ENCODE results near the gene GZMM. TPM values are rescaled to one million over a fixed set of nuclear protein-coding genes. Genes with fewer than 3 reads are reported as not detected.

Gene GZMM
- total and polyA plus RNA-seq, 4 donors, result 0.33 to 0.68 (median 0.55) TPM; not detected in 1

GRCh38 chr19:590396-590745, 46.5 kb downstream of the GZMM start:
- Histone ChIP-seq H3K27me3 (ENCODE audit: control insufficient read depth, insufficient read depth, low read length) (peaks cover 25% of the 10 kb centered on the region), H3K4me3 (ENCODE audit: low read depth, low read length) (no peak overlapping the region), H3K27ac (ENCODE audit: low read depth, low read length) (no peak overlapping the region), H3K36me3 (ENCODE audit: control insufficient read depth, insufficient read depth, low read length) (peaks cover 15% of the 10 kb centered on the region), H3K4me1 (ENCODE audit: control insufficient read depth, insufficient read depth, low read length) (peaks cover 34% of the 10 kb centered on the region), H3K9me3 (ENCODE audit: control insufficient read depth, insufficient read depth, low read length) (no peaks in the 10 kb centered on the region)
- peak in 2 of 6 donors; percentile 47 to 50 for DNase-seq (ENCODE audit: low read depth in 4 of 6, low spot score in 6 of 6)
- WGBS (ENCODE audit: insufficient coverage), result 1% methylated on average over 50 of the region's 50 CpGs

DNA sequence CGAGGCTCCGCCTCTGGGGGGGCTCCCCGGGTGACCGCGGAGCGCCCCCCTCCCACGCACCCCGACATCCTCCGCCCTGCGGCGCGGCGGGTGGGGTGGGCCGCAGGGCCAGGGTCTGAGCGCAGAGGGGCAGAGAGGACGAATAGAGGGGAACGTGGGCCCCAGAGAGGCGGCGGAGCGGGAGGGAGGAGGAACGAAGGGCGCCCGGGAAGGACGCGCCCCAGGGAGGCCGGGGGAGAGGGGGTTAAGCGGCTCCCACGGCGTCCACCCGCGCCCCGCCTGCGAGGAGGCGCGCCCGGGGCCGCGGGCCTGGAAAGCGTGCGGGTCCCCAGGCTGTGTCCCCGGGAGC, 46.9 kb downstream of the GZMM start:
- Histone ChIP-seq H3K4me1 (ENCODE audit: control insufficient read depth, insufficient read depth, low read length) (peaks cover 34% of the 10 kb centered on the region), H3K9me3 (ENCODE audit: control insufficient read depth, insufficient read depth, low read length) (no peaks in the 10 kb centered on the region), H3K27me3 (ENCODE audit: control insufficient read depth, insufficient read depth, low read length) (peaks cover 25% of the 10 kb centered on the region), H3K4me3 (ENCODE audit: low read depth, low read length) (no peak overlapping the region), H3K36me3 (ENCODE audit: control insufficient read depth, insufficient read depth, low read length) (peaks cover 15% of the 10 kb centered on the region), H3K27ac (ENCODE audit: low read depth, low read length) (no peak overlapping the region)
- WGBS (ENCODE audit: insufficient coverage), result 4% methylated on average over 35 of the region's 41 CpGs
- no peak for DNase-seq (ENCODE audit: low read depth in 4 of 6, low spot score in 6 of 6)

GRCh38 chr19:591099-591958, 47.5 kb downstream of the GZMM start:
- Histone ChIP-seq H3K4me3 (ENCODE audit: low read depth, low read length) (peak overlapping the region; percentile 2), H3K27me3 (ENCODE audit: control insufficient read depth, insufficient read depth, low read length) (peaks cover 25% of the 10 kb centered on the region), H3K36me3 (ENCODE audit: control insufficient read depth, insufficient read depth, low read length) (peaks cover 21% of the 10 kb centered on the region), H3K9me3 (ENCODE audit: control insufficient read depth, insufficient read depth, low read length) (no peaks in the 10 kb centered on the region), H3K27ac (ENCODE audit: low read depth, low read length) (no peak overlapping the region), H3K4me1 (ENCODE audit: control insufficient read depth, insufficient read depth, low read length) (peaks cover 34% of the 10 kb centered on the region)
- WGBS (ENCODE audit: insufficient coverage), result 30% methylated on average over 70 of the region's 75 CpGs
- DNase-seq (ENCODE audit: low read depth in 4 of 6, low spot score in 6 of 6), result peak in 1 of 6 donors; percentile 31

- WGBS (ENCODE audit: insufficient coverage), result 82% methylated on average over 12 of the region's 19 CpGs
Observed at GRCh38 chr19:592101-592500, 48.2 kb downstream of the GZMM start.

DNA sequence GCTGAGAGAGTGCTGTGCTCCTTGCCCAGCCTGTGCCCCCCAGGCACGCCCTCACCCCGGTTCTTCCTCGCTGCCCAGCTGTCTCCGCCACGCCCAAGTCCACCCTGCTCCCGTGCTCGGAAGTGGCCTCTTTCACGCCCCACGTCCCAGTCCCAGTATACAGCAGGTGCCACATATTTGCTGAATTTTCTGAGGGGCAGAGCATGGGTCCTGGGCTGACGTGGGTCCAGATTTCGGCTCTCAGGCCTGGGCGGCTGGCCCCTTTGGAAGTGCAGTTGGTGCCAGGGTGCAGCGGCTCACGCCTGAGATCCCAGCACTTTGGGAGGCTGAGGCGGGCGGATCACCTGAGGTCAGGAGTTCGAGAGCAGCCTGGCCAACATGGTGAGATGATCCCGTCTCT, 49.2 kb downstream of the GZMM start:
- no peak for DNase-seq (ENCODE audit: low read depth in 4 of 6, low spot score in 6 of 6)
- WGBS (ENCODE audit: insufficient coverage), result 87% methylated on average over 18 of the region's 18 CpGs
- Histone ChIP-seq H3K27me3 (ENCODE audit: control insufficient read depth, insufficient read depth, low read length) (peaks cover 23% of the 10 kb centered on the region), H3K4me3 (ENCODE audit: low read depth, low read length) (no peak overlapping the region), H3K36me3 (ENCODE audit: control insufficient read depth, insufficient read depth, low read length) (peaks cover 21% of the 10 kb centered on the region), H3K27ac (ENCODE audit: low read depth, low read length) (no peak overlapping the region), H3K9me3 (ENCODE audit: control insufficient read depth, insufficient read depth, low read length) (no peaks in the 10 kb centered on the region), H3K4me1 (ENCODE audit: control insufficient read depth, insufficient read depth, low read length) (peaks cover 31% of the 10 kb centered on the region)

More at GRCh38 chr19:592101-592500, 48.2 kb downstream of the GZMM start:
- Histone ChIP-seq H3K4me1 (ENCODE audit: control insufficient read depth, insufficient read depth, low read length) (peaks cover 34% of the 10 kb centered on the region), H3K27ac (ENCODE audit: low read depth, low read length) (no peak overlapping the region), H3K27me3 (ENCODE audit: control insufficient read depth, insufficient read depth, low read length) (peaks cover 25% of the 10 kb centered on the region), H3K36me3 (ENCODE audit: control insufficient read depth, insufficient read depth, low read length) (peaks cover 21% of the 10 kb centered on the region), H3K9me3 (ENCODE audit: control insufficient read depth, insufficient read depth, low read length) (no peaks in the 10 kb centered on the region), H3K4me3 (ENCODE audit: low read depth, low read length) (no peak overlapping the region)
- no peak for DNase-seq (ENCODE audit: low read depth in 4 of 6, low spot score in 6 of 6)

- no peak for DNase-seq (ENCODE audit: low read depth in 4 of 6, low spot score in 6 of 6)
- peaks cover 26% of the 10 kb centered on the region for H3K4me1 ChIP-seq (ENCODE audit: control insufficient read depth, insufficient read depth, low read length)
- no peak overlapping the region for H3K27ac ChIP-seq (ENCODE audit: low read depth, low read length)
- peaks cover 21% of the 10 kb centered on the region for H3K27me3 ChIP-seq (ENCODE audit: control insufficient read depth, insufficient read depth, low read length)
- 78% methylated on average over 6 of the region's 9 CpGs for WGBS (ENCODE audit: insufficient coverage)
- H3K4me3 ChIP-seq (ENCODE audit: low read depth, low read length), result no peak overlapping the region
- no peaks in the 10 kb centered on the region for H3K9me3 ChIP-seq (ENCODE audit: control insufficient read depth, insufficient read depth, low read length)
- peaks cover 21% of the 10 kb centered on the region for H3K36me3 ChIP-seq (ENCODE audit: control insufficient read depth, insufficient read depth, low read length)
Observed at GRCh38 chr19:593505-593904, 49.7 kb downstream of the GZMM start.

DNA sequence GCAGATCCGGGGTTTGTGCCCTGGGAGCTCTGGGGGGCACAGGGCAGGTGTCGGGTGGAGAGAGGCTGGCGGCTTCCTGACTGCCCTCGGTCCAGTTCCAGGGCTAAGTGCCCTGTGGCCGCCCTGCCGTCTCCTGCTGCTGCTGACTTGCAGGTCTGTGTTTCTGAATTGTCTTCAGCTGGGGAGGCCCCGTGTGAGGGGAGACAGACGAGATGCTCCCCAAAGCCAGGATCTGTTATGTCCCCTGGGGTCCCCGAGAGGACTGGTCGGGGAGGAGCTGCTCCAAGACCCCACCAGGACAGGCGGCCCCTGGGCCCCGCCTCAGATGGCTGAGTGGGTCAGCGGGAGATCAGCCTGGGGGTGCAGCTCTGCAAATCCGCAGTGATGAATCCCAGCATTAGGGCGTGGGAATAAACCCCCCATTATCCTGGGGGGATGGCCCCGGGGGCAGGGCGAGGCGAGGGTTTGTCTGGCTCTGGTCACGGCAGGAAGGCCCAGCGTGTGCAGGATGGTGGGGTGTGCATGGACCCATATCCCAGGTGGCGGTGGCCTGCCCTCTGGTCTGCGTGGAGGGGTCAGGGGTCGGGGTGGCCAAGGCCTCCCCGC, 50.5 kb downstream of the GZMM start:
- no peak overlapping the region for H3K27ac ChIP-seq (ENCODE audit: low read depth, low read length)
- 71% methylated on average over 19 of the region's 24 CpGs for WGBS (ENCODE audit: insufficient coverage)
- H3K27me3 ChIP-seq (ENCODE audit: control insufficient read depth, insufficient read depth, low read length), result peaks cover 14% of the 10 kb centered on the region
- peaks cover 21% of the 10 kb centered on the region for H3K36me3 ChIP-seq (ENCODE audit: control insufficient read depth, insufficient read depth, low read length)
- H3K9me3 ChIP-seq (ENCODE audit: control insufficient read depth, insufficient read depth, low read length), result no peaks in the 10 kb centered on the region
- no peak for DNase-seq (ENCODE audit: low read depth in 4 of 6, low spot score in 6 of 6)
- H3K4me1 ChIP-seq (ENCODE audit: control insufficient read depth, insufficient read depth, low read length), result peaks cover 17% of the 10 kb centered on the region
- H3K4me3 ChIP-seq (ENCODE audit: low read depth, low read length), result no peak overlapping the region

GRCh38 chr19:595326-596262, 51.7 kb downstream of the GZMM start:
- peaks cover 17% of the 10 kb centered on the region for H3K4me1 ChIP-seq (ENCODE audit: control insufficient read depth, insufficient read depth, low read length)
- peaks cover 14% of the 10 kb centered on the region for H3K27me3 ChIP-seq (ENCODE audit: control insufficient read depth, insufficient read depth, low read length)
- WGBS (ENCODE audit: insufficient coverage), result 79% methylated on average over 42 of the region's 42 CpGs
- no peak overlapping the region for H3K4me3 ChIP-seq (ENCODE audit: low read depth, low read length)
- H3K9me3 ChIP-seq (ENCODE audit: control insufficient read depth, insufficient read depth, low read length), result no peaks in the 10 kb centered on the region
- no peak overlapping the region for H3K27ac ChIP-seq (ENCODE audit: low read depth, low read length)
- H3K36me3 ChIP-seq (ENCODE audit: control insufficient read depth, insufficient read depth, low read length), result peaks cover 21% of the 10 kb centered on the region
- no peak for DNase-seq (ENCODE audit: low read depth in 4 of 6, low spot score in 6 of 6)

DNA sequence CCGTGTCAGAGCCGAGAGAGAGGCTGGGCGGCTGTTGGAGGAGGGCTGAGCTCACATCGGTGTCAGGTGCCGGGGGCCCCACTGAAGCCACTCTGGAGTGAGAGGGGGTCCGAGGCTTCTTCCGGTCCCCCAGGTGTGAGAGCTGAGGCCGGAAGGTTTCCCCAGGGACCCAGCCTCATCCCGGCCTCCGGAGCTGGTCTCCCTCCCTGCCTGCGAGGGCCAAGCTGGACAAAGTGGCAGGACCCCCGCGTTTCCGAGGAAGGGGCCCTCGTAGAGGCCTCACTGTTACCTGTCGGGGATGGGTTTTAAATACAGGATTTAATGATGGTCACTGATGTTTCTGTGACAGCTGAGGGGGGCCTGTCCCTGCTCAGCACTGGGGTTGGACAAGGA, 52.4 kb downstream of the GZMM start:
- 86% methylated on average over 13 of the region's 16 CpGs for WGBS (ENCODE audit: insufficient coverage)
- Histone ChIP-seq H3K27ac (ENCODE audit: low read depth, low read length) (no peak overlapping the region), H3K27me3 (ENCODE audit: control insufficient read depth, insufficient read depth, low read length) (peaks cover 8% of the 10 kb centered on the region), H3K36me3 (ENCODE audit: control insufficient read depth, insufficient read depth, low read length) (peaks cover 21% of the 10 kb centered on the region), H3K9me3 (ENCODE audit: control insufficient read depth, insufficient read depth, low read length) (no peaks in the 10 kb centered on the region), H3K4me3 (ENCODE audit: low read depth, low read length) (no peak overlapping the region), H3K4me1 (ENCODE audit: control insufficient read depth, insufficient read depth, low read length) (peaks cover 11% of the 10 kb centered on the region)
- no peak for DNase-seq (ENCODE audit: low read depth in 4 of 6, low spot score in 6 of 6)
